Measurements from ENCODE around the gene AKT2.

- TF ChIP-seq CTCF (IDR thresholded peaks at IDR 0.05; ENCODE audit: low read depth, low read length) (no peak), EZH2phosphoT487 (IDR thresholded peaks at IDR 0.05; ENCODE audit: low read depth) (no peak)
These were observed 38.0 kb downstream of the AKT2 start for GRCh38 chr19:40247178-40247577.
